ENCODE results near the gene MALAT1.

DNA sequence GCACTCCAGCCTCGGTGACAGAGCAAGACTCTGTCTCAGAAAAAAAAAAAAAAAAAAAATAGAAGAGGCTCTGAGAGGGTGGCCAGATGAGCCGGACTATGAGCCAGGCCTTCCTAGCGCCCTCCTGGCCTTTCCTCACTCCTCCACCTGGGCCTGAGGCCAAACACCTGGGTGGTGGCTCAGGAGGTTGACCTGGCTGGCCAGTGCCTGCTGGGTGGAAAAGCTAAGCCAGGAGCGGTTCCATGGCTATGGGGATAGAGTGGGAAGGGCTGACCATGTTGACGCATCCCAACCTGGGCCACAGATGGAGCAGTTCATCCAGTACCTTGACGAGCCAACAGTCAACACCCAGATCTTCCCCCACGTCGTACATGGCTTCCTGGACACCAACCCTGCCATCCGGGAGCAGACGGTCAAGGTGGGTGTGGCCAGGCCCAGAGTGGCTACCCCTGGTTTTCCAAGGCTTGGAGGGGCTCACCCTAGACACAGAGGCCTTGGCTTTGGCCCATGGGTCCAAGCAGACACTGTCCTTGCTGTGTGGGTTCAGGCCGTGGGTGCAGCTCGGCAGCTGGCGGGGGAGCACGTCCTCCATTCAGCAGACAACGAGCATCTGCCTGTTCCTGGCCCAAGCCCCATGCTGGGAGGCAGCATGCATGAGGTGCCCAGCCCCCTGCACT, 33.7 kb downstream of the MALAT1 start:
- TF ChIP-seq, protein P1, sequence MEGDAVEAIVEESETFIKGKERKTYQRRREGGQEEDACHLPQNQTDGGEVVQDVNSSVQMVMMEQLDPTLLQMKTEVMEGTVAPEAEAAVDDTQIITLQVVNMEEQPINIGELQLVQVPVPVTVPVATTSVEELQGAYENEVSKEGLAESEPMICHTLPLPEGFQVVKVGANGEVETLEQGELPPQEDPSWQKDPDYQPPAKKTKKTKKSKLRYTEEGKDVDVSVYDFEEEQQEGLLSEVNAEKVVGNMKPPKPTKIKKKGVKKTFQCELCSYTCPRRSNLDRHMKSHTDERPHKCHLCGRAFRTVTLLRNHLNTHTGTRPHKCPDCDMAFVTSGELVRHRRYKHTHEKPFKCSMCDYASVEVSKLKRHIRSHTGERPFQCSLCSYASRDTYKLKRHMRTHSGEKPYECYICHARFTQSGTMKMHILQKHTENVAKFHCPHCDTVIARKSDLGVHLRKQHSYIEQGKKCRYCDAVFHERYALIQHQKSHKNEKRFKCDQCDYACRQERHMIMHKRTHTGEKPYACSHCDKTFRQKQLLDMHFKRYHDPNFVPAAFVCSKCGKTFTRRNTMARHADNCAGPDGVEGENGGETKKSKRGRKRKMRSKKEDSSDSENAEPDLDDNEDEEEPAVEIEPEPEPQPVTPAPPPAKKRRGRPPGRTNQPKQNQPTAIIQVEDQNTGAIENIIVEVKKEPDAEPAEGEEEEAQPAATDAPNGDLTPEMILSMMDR (IDR thresholded peaks at IDR 0.05; ENCODE audit: control extremely low read depth in 1 of 3, insufficient read depth in 1 of 3, low read depth in 1 of 3, low read length in 3 of 3) = no peak
- TF ChIP-seq POLR2AphosphoS5 (IDR thresholded peaks at IDR 0.05; ENCODE audit: low read depth, low read length) (no peak), JUND (IDR thresholded peaks at IDR 0.05; ENCODE audit: low read length) (no peak), TAF1 (IDR thresholded peaks at IDR 0.05; ENCODE audit: low read depth, low read length) (no peak), BRCA1 (IDR thresholded peaks at IDR 0.05; ENCODE audit: low read depth, low read length) (no peak), ZNF274 (IDR thresholded peaks at IDR 0.05; ENCODE audit: borderline replicate concordance, extremely low read depth, low read length) (no peak), ATF3 (IDR thresholded peaks at IDR 0.05; ENCODE audit: insufficient read depth, low read depth, low read length) (no peak), NRF1 (IDR thresholded peaks at IDR 0.05; ENCODE audit: low read depth, low read length) (no peak), CEBPB (IDR thresholded peaks at IDR 0.05; ENCODE audit: low read depth, low read length) (no peak), SP2 (IDR thresholded peaks at IDR 0.05; ENCODE audit: low read length) (no peak)
- TF ChIP-seq, protein P2, sequence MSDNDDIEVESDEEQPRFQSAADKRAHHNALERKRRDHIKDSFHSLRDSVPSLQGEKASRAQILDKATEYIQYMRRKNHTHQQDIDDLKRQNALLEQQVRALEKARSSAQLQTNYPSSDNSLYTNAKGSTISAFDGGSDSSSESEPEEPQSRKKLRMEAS (IDR thresholded peaks at IDR 0.05) = no peak
- TF ChIP-seq, protein P3, sequence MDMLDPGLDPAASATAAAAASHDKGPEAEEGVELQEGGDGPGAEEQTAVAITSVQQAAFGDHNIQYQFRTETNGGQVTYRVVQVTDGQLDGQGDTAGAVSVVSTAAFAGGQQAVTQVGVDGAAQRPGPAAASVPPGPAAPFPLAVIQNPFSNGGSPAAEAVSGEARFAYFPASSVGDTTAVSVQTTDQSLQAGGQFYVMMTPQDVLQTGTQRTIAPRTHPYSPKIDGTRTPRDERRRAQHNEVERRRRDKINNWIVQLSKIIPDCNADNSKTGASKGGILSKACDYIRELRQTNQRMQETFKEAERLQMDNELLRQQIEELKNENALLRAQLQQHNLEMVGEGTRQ (IDR thresholded peaks at IDR 0.05; ENCODE audit: low read length) = no peak
